Kidney epithelial cell (primary cell): ENCODE results near the gene ADCY2. TPM values are rescaled to one million over a fixed set of nuclear protein-coding genes. Genes with fewer than 3 reads are reported as not detected.
A peak's percentile ranks its signal among the peaks of the same experiment; 100 is the strongest.

Source experiments
- DNase-seq: peaks from one replicate; pipeline ENCODE4 v3.0.0-alpha.2; 2010; ENCODE audit warnings: low read depth
- H3K27me3 ChIP-seq: 2 replicates; pipeline ENCODE4 v1.6.0; 2011; ENCODE audit warnings: low read length; ENCODE audit not compliant: control insufficient read depth, insufficient read depth
- H3K36me3 ChIP-seq: 2 replicates; pipeline ENCODE4 v1.5.1; 2011; ENCODE audit warnings: low read length; ENCODE audit not compliant: control insufficient read depth, insufficient read depth
- H3K4me3 ChIP-seq: 2 replicates; pipeline ENCODE4 v1.5.1; 2011; ENCODE audit warnings: low read depth, mild to moderate bottlenecking, control low read depth, low read length
- total RNA-seq: library from RNA; depleted of rRNA; stranded (reverse); fragments of >200 nt; gene quantifications from 2 replicates; pipeline ENCODE4 v1.2.3, GENCODE V29; 2015
- TF ChIP-seq, protein P1 (sequence below): IDR thresholded peaks from 2 replicates; pipeline ENCODE4 v1.5.1; 2011; ENCODE audit warnings: mild to moderate bottlenecking, moderate library complexity, low read length, control low read depth, inconsistent platforms; ENCODE audit not compliant: insufficient read depth, poor library complexity, severe bottlenecking

ADCY2 gene
- total RNA-seq, result 0.25 and 0.62 TPM in 2 replicates

GRCh38 chr5:7395947-7396712 is at the start of gene ADCY2:
Gene ADCY2 (plus strand): TSS chr5:7396138. CDS start chr5:7396297, 159 bp downstream.
- Histone ChIP-seq H3K36me3 (no peaks in the 10 kb centered on the region), H3K27me3 (peaks cover 38% of the 10 kb centered on the region), H3K4me3 (peak within 1 kb of the TSS; percentile 11)
- TF ChIP-seq, protein P1, sequence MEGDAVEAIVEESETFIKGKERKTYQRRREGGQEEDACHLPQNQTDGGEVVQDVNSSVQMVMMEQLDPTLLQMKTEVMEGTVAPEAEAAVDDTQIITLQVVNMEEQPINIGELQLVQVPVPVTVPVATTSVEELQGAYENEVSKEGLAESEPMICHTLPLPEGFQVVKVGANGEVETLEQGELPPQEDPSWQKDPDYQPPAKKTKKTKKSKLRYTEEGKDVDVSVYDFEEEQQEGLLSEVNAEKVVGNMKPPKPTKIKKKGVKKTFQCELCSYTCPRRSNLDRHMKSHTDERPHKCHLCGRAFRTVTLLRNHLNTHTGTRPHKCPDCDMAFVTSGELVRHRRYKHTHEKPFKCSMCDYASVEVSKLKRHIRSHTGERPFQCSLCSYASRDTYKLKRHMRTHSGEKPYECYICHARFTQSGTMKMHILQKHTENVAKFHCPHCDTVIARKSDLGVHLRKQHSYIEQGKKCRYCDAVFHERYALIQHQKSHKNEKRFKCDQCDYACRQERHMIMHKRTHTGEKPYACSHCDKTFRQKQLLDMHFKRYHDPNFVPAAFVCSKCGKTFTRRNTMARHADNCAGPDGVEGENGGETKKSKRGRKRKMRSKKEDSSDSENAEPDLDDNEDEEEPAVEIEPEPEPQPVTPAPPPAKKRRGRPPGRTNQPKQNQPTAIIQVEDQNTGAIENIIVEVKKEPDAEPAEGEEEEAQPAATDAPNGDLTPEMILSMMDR, result no peak
- no peak for DNase-seq

GRCh38 chr5:7347377-7347776 is 48.6 kb upstream of the ADCY2 start:
- TF ChIP-seq, protein P1, result no peak
- Histone ChIP-seq H3K36me3 (no peaks in the 10 kb centered on the region), H3K27me3 (no peaks in the 10 kb centered on the region), H3K4me3 (no peak overlapping the region)
- no peak for DNase-seq

DNA sequence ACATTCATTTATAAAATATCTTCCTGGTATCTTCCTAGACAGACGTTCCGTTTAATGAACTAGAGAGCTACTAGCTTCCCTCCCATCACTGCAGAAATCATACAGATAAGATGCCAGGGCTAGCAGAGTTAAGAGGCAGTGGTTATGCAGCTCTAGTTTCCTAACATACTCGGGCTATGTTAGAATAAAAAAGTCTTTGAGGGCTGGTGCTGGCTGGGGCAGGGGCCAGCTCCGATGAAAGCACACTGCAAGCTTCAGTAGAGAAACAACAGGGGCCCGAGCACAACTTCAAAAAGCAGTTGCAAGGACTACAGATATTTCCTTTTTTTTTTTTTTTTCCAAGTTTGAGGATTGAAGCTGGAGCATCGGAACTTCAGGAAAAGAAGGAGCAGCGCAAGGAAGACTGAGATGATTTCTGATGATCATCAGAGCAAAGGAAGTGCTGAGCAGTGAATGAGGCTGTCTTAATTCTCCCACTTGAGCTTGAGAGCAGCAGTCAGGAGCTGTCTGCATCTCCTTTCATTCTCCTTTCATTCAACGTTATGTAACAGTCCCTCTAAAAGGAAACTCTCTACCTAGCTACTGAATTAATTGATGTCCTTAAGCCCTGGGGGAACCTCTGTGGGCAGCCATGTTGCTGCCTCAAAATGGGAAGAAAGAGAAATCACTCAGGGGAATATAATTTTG is 47.6 kb upstream of the ADCY2 start:
- no peaks in the 10 kb centered on the region for H3K36me3 ChIP-seq
- no peak for DNase-seq
- H3K4me3 ChIP-seq, result no peak overlapping the region
- TF ChIP-seq, protein P1, result no peak
- no peaks in the 10 kb centered on the region for H3K27me3 ChIP-seq

DNA sequence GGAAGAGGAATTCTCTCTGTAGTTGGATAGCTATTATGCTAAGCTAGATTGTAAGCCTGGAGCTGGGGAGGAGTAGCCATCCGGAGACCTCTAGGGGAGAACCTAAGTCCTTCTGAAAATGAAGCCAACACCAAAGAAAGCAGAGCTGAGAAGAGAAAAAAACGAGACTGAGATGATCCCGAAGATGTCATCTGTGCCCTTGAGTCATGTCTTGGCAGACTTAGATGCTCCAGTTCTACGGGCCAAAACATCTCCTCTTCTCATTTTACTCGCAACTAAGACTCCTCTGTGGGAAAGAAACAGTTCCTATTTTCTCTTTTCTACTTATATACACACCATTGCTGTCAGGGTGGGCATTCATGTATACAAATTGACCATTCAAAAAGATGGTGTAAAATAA is 34.3 kb upstream of the ADCY2 start:
- no peaks in the 10 kb centered on the region for H3K36me3 ChIP-seq
- TF ChIP-seq, protein P1, result no peak
- no peak for DNase-seq
- no peak overlapping the region for H3K4me3 ChIP-seq
- no peaks in the 10 kb centered on the region for H3K27me3 ChIP-seq

- Histone ChIP-seq H3K36me3 (no peaks in the 10 kb centered on the region), H3K4me3 (no peak overlapping the region), H3K27me3 (no peaks in the 10 kb centered on the region)
- TF ChIP-seq, protein P1, result no peak
- no peak for DNase-seq
Observed at GRCh38 chr5:7363067-7363677, 32.8 kb upstream of the ADCY2 start.
